Body of pancreas (tissue), 4 donors: ENCODE data around the gene C1QTNF12.

Experiments
- POLR2A ChIP-seq, 3 donors: fragments of 450-650 bp; IDR thresholded peaks; one replicate each; pipeline ENCODE4 v1.6.1; 2016; ENCODE audit warnings: antibody characterized with exemption in 3 of 3, mild to moderate bottlenecking in 2 of 3
- TF ChIP-seq, protein P1 (sequence below), 7 experiments: fragments of 450-650 bp in 4 of 7; fragments of 200-600 bp in 3 of 7; sonication (generic) in 3 of 7; IDR thresholded peaks; one replicate each; pipeline ENCODE4 v1.5.1; 2016 to 2019; ENCODE audit warnings: antibody characterized with exemption in 7 of 7

DNA sequence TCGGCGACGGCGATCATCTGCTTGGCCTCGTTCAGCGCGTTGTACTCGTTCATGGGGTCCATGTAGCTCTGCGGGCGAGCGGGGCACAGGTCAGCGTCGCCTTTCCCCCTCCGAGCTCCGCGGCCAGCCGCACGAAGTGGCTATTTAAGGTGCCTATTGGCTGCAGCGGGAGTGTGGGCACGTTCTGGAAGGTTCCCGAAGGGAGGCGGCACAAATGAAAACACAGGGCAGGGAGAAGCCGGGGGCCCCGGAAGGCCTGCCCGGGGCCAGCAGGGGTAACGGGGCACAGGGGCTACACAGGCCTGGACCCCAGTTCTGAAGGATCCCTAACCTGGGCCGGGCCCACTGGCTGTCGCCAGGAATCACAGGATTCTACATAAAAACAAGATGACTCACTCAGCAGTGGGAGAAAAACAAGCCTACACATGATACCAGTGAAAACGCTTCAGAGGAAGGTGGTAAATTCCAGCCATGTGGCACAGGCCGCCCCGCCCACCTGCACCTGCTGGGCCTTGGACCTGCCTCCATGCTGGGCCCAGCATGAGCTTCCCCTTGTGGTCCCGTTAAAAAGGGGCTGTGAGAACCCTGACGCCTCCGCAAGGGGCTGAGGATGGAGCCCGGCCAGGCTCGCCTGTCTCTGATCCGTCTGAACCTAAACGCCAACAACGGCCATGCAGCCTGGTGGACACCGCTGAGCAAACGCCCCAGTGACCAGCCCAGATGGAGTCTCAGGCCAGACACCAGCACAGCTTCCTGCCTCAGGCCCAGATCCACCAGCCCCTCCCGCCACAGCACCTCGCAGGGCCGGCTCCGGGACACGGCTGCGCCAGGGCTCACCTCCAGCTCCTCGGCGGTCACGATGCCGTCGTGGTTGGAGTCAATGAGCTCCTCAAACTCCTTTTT, 28.6 kb downstream of the C1QTNF12 start:
- TF ChIP-seq, protein P1, sequence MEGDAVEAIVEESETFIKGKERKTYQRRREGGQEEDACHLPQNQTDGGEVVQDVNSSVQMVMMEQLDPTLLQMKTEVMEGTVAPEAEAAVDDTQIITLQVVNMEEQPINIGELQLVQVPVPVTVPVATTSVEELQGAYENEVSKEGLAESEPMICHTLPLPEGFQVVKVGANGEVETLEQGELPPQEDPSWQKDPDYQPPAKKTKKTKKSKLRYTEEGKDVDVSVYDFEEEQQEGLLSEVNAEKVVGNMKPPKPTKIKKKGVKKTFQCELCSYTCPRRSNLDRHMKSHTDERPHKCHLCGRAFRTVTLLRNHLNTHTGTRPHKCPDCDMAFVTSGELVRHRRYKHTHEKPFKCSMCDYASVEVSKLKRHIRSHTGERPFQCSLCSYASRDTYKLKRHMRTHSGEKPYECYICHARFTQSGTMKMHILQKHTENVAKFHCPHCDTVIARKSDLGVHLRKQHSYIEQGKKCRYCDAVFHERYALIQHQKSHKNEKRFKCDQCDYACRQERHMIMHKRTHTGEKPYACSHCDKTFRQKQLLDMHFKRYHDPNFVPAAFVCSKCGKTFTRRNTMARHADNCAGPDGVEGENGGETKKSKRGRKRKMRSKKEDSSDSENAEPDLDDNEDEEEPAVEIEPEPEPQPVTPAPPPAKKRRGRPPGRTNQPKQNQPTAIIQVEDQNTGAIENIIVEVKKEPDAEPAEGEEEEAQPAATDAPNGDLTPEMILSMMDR (IDR thresholded peaks at IDR 0.05), result no peak
- TF ChIP-seq POLR2A (IDR thresholded peaks at IDR 0.05), result no peak
